Astrocyte (in vitro differentiated cells and primary cell): ENCODE measurements around the gene MIA3.

ENCODE experiments used
- CTCF ChIP-seq: IDR thresholded peaks from 2 replicates; pipeline ENCODE4 v1.5.1; 2011; ENCODE audit warnings: low read depth, mild to moderate bottlenecking, inconsistent platforms, low read length, moderate library complexity; ENCODE audit not compliant: insufficient read depth
- EZH2 ChIP-seq: IDR thresholded peaks from 2 replicates; pipeline ENCODE4 v1.6.1; 2012; ENCODE audit warnings: mild to moderate bottlenecking, low read length, inconsistent platforms; ENCODE audit not compliant: insufficient read depth

- TF ChIP-seq CTCF = no peak
- TF ChIP-seq EZH2 = no peak
These were observed 4.3 kb upstream of the MIA3 start for GRCh38 chr1:222613627-222614026.
